SHP77 treated with DMSO at 0.1 percent for 48 hours (cell line): ENCODE measurements around the gene SYNRG.

Experiments
- DNase-seq: peaks from one replicate; lab custom pipeline; 2025; lab: John Stamatoyannopoulos, UW

Gene SYNRG

DNA sequence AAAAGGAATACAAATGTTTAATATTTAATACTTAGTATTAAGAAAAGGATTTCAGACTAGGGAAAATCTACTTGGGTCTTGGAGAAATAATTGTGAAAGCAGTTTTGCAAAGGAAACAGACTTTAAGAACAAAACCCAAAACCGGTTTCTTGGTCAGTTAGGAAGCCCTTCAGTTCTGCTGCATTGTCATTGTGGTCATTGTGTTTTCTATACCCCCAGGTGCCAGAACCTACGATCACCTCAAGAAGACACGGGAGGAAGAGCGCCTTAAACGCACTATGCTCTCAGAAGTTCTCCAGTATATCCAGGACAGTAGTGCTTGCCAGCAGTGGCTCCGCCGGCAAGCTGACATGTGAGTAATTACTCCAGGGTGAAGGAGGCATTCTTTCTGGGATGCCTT is 139.0 kb downstream of the SYNRG start:
- no peak for DNase-seq

DNA sequence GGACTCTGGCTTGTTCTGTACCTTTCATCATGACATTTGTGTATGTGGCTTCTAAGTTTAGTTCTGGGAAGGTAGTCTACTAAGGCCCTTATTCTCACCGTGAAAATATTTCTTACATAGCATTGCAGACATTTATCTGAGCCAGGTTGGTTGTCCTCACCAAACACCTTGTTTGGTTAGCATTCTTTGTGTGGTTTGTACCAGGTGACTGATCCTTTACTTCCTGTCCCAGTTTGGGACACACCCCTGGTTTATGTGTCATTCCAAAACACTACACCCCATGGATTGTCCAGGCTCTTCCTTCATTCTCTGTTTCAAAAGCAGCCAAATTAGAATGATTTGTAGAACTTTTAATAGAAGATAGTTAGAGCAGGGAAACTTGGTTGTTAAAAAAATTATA is 142.7 kb downstream of the SYNRG start:
- DNase-seq, result no peak

- DNase-seq, result no peak
Observed at GRCh38 chr17:37465069-37465616, 144.1 kb downstream of the SYNRG start.
